ENCODE measurements around the gene FOXF1.

Gene FOXF1

DNA sequence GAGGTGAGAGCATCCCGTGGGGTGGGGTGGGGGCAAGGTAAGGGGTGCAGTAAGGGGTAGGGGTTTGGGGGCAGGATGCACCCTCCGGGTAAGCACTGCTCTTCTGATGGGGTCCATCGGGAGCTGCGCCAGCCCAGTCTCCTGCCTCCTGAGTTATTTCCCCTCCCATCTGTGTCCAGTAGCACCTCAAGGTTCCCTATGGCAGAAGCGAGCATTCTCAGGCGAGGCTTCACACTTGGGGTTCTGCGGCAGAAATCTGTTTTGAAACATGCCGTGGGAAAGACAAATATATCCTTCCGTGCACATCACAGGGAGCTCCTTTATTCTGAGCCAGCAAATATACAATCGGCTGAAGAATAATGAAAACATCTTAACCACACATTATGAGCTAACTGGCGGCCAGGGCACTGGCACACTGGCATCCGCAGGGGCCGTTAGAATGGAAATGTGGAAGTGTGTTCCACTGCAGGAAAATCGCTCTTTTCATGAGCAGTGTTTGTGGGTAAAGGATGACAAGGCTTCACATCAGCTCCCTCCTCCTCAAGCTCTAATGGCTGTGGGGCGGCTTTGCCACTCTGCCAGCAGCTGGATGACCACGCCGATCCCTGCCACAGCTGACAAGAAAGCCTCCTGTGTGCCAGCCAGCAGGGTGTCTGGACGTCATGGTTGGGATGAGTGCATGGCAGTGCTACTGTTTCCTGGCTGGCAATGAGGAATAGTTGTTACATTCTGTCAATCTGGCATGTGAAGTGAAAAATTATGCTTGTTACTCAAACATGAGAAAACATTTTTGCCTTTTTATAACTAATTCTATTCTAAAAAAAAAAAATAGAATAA, 24.7 kb downstream of the FOXF1 start:
- DNase-seq, result no peak

DNA sequence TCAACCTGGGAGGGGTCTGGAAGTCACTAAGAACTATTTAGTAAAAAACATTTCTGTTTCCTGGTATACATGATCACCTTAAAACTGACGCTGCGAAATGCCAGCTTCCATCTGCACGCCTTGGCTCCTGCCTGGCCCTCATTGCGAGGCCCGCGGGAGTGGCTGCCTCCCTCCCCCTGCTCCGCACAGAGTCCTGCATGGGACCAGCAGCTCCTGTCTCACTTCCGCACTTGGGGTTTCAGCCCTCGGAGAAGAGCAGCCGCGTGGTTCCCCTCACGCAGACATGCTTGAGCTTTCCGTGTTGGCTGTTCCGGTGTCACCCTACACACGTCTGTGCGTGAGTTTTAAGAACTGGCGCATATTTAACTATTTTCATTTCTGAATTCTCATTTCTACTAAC, 26.3 kb downstream of the FOXF1 start:
- no peak for DNase-seq

DNA sequence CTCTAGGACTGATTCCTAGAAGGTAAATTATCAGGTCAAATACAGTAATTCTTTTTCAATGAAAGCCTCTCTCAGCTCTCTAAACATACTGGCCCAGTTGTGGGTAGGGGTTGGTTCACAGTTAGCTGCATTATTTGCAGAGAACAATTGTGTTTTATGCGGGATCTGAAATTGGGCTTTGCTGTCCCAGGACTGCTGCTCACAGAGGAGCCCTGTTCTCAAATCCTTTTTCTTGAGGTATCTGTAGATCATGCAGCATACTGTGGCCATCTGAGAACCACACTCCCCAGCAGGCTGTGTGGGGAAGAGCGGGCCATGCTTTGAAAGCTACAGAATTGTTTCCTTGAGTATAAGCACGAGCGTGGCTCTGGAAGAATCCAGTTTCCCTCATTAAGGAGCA, 27.2 kb downstream of the FOXF1 start:
- DNase-seq, result no peak

DNA sequence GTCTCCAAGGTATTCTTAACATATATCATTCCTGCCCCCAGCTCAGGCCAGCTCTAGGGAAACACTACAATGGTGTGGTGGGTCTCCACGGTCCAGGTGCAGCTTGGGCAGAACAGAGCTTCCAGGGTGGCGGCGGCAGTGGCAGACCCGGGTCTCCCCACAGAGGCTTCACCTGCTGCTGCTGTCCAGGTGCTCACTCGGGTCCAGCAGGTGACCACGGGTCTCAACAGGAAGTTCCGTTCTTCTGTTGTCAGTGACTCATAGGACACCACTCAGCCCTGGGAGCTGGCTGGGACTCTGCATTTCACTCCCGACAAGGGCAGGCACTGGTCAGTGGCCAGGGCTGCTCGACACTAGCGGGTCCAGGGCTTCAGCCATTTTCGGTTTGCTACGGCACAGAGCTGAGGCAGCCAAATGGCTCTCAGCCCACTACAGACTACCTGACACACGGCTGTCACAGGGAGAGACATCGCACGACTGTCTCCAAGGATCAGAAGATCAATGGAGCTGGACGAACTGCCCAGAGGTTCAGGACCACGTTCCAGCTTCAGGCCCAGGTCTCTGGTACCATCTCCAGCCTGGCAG, 28.0 kb downstream of the FOXF1 start:
- DNase-seq, result no peak

DNA sequence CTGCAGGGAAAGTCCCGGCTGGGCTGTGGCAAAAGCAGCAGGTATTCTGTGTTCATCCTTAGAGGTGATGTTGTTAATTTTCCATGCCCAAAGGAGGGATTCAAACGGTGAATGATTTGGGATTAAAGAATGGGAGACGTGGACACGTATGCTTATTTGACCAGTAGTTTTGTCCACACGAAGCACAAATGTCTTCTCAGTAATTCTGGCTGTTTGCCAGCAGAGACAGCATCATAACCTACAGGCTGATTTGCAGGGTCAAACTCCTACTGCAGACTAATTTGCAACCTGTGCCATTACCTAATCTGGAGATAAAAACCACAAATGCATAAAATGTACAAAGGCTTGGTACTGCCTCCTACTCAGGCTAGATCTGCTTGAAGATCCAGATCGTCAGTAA, 30.6 kb downstream of the FOXF1 start:
- DNase-seq, result no peak

DNA sequence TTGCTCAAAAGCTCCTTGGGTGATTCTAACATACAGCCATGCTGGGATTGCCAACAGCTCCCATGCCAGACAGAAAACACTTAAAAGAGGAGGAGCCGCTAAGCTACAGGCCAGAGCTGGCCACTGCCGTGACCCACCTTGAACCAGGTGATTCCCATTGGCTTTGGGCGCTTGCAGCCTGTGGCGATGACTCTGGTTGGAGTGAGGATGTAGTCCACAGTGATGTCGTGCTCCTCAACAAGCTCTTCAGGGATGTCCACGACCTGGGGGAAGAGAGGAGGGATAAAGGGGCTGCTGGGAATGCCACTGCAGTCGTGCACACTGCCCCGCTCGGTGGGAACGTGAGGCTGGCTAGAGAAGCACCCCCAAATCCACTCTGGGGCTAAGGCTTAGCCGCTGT, 31.2 kb downstream of the FOXF1 start:
- DNase-seq, result no peak

DNA sequence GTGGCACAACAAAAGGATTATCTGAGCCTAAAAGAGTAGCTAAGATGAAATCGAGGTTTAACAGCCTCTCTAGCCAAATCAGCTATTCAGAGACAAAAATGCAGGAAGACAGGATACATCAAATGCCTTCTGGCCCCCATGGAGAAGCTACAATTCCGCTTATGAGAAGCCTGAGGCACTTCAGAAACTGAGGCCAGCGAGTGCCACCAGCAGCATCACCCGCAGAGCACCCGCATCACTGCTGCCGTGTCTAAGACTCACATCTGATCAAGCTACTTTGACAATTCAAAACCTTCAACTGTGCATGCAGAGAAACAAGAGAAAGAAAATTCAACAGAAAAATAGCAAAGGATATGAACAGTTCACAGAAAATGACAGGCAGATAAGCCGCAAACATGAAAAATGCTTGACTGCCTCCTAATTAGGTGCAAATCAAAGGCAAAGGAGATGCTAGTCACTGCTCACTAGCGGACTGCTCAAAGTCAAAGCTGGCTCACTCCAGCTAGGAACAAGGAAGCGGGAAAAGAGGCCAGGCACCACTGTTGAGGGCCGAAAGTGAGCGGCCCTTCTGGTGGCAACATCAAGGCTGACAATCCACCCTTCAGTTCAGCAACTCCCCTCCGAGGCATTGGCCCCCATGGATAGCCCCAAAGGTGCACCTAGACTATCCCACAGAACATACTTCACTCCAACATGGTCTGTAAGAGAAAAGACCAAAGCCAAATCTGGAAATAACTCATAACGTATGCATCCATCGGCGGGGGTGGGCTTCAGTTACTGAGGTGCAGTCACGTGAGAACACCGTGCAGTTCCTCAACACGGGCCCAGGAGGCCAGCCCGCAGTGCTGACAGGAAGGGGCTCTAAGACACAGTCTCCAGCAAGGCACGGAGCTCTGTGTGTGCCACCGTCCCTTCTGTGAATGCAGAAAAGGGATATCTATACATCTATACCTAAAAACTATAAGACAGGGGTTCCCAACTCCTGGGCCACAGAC, 32.7 kb downstream of the FOXF1 start:
- no peak for DNase-seq

DNA sequence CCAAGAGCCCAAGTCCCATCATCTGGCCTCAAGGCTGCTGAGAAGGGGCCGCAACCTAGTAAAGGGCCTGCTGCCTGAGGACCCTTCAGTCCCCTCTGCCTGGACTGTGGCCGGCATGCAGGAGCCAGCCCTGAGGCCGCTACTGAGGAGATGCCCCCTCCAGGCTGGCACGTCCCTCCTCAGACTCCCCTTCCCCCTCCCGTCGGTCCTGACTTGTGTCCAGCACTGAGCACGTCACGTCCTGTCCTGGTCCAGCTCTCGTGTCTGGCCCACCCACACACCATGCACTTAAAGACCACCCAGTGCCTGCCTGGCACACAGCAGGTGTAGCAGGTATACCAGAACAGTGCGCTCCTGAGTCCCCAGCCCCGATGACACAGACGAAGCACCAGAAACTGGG, 35.2 kb downstream of the FOXF1 start:
- DNase-seq, result no peak

DNA sequence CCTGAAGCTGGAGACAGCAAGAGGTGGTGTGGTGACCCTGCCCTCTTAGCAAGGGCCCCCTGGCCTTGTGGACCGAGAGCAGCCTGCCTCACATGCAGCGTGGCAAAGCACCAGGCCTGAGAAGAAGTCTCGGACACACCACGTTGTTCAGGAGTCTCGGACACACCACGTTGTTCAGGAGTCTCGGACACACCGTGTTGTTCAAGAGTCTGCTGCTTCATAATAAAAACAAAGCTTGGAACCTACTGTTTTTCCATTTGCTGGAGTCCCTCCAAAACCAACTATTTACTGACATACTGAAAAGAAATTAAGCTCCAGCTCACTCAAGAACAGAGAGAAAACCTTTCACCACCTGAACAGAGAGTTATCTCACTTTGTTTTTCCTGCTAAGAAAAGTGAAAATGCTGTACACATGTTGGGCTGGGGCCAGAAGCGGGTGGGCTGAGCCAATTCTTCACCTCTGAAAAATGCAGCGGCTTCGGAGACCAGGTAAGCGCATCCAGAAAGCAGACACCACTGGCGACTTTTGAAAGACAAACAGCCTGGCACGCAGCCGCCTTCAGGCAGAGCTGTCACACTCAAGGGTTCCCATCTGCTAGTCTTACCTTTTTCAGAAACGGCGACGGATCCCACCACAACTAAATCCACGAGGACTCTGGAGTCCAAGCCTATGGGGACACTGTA, 35.8 kb downstream of the FOXF1 start:
- DNase-seq, result no peak

DNA sequence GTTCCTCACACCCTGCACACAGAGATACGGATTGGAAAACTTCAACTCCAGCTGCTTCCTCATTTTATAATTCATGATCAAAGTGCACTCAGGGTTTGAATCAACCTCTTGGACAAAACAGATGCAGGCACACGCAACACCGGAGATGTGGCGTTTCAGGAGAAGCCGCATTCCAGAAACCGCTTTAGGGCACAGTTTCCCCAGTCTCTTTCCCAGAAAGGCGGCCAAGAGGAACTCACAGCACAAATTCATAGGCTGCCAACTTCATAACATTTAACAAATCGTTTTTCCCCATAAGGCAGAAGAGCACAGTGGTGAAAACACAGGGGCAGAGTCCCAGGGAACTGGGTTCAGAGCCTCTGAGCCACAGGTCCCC, 36.3 kb downstream of the FOXF1 start:
- no peak for DNase-seq

DNA sequence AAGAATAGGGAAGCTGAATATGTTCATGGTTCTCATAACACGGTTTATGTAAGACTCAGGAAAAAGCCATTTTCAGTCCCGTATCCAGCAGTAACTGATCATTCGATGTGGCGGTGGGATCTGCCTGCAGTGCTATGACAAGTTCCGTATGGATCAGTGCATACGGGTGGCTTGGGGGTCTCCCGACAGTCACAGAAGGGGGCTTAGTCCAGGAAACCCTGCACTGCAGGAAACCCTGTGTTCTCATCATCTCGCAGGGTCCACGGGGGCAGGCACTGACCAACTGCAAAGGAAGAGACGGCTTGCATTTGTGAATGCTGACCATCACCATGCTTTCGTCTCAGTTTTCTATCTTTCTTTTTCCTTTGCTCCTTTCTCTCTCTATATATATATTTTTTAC, 37.0 kb downstream of the FOXF1 start:
- DNase-seq, result no peak

DNA sequence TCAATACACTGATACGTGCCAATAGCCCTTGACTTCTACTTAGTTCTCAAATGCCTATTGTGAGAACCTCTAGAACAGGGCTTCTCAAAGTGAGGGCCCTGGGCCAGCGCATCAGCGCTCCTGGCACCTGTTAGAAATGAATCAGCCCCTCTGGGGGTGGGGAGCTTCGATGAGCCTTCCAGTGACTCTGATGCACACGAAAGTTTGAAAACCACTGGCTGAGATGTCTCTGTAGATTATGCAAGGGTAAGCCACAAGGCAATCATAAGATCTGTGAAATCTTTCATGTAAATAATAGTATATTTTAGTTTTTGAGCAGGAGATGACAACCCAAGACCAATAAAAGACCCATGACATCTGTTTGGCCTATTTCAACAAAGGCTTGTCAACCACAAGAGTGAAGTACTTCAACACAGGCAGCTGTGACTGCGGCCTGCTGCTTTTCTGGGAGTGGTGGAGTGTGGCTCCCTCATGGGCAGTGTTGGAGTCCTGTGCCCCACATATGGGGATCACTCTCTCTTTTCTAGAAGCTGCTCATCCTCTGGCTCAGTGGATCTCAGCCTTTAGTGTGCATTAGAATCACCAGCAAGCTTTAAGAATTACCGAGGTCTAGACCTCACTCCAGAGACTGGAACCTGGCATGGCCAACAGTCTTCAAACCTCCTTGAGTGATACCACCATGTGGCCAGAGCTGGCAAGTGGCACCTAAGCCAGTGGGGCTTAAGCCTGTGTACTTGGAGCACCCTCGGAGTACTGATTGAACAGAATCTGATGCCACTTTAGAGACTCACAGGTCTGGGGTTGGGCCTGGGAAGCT, 39.0 kb downstream of the FOXF1 start:
- DNase-seq, result no peak

DNA sequence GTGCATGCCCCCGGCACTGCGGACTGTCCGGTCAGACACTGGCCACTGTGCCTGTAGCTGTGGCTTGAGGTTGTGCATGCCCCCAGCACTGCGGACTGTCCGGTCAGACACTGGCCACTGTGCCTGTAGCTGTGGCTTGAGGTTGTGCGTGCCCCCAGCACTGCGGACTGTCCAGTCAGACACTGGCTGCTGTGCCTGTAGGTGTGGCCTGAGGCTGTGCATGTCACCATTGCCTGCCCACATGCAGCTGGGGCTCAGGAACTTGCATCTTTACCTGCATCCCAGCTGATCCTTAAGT, 39.5 kb downstream of the FOXF1 start:
- DNase-seq, result no peak

DNA sequence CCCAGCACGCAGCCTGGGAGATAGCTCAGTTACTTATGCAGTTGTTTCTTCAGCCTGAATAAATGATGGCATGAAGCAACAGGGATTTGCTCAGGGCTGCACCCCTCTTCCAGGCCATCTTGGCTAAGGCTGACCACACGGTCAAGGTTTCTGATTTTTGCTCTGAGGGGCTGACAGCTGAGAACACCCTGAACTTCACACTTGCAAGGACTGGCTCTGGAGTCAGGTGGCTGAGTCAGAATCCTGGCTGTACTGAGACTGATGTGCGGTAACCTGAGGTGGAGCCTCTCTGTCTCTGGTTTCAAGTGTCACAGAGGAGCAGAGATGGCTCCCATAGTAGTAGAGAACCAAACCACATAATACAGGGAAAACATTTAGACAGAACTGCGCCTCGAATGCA, 40.0 kb downstream of the FOXF1 start:
- no peak for DNase-seq

DNA sequence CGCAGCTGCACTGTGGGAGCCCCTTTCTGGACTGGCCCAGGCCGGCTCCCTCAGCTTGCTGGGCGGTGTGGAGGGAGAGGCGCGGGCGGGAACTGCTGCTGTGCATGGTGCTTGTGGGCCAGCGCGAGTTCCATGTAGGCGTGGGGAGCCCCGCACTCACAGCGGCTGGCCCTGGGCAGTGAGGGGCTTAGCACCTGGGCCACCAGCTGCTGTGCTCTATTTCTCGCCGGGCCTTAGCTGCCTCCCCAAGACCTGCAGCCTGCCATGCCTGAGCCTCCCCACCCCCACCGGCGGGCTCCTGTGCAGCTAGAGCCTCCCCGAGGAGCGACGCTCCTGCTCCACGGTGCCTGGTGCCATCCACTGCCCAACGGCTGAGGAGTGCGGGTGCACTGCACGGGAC, 43.0 kb downstream of the FOXF1 start:
- DNase-seq, result no peak

DNA sequence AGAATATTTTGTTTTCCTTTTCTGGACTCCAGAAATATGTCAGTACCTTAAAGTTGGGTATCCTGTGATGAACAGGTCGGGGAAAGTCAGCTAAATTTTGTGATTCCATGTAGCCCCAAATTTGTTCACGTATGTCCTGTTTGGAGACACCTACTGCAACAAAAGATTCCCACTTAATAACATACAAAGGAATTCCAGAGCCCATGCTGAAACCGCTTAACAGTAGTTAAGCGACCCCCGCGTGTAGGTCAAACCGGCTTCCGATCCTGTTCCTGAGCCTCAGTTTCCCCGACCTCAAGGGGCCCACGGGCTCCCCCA, 44.2 kb downstream of the FOXF1 start:
- DNase-seq, result no peak

DNA sequence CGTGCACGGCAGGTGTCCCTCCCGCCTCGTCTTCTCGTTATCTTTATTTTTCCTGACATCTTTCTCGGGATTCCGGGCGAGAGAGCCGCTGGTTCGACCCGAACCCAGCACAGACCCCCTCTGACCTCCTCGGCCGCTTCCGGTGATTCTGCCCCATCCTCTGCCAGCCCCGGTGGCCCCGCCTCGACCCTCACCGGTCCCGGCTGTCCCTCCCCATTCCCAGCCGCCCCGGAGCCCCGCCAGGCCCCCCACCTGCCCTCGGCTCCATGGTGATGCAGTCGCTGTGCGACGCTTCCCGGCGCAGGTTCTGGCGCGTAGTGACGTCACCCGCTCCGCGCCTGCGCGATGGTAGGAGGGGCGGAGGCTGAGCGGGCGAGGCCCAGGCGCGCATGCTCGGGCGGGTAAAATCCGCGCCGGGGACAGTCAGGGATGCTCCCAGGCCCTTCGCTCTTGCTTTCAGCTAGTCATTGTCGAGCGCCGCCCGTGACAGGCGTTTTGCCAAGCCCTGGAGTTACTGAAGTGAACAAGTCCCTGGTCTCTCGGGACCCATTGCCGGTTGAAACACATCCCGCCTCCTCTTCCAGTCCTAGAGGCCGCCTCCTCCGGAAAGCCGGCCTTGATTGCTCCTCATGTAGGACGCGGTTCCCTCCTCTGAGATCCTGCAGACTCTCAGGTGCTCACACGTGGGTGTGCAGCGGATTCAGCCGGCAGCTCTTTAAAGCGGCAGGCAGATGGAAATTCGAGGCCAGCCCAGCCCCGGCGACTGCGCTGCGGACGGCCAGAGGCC, 44.8 kb downstream of the FOXF1 start, which contains the start of gene MTHFSD:
Gene MTHFSD (minus strand): TSS at position 319 of the 787 bp plus-strand sequence. CDS start 51 bp downstream, at position 268.
- DNase-seq, result peak; percentile 84

DNA sequence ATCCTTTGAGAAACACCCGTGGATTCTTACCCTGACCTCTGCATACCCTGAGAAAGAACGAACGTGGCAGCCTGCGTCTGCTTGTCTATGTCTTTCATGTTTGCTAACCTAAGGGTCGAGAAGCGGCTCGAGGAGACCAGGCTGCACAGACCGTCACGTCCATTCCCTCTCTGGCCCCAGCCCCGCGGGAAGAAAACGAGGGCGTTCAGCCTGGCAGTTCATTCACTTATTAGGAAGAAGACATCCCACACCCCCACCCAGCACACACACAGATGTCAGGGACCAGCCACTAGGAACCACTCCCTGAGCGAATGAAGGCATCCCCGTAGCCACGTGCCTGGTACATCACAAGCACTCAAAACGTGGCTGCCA, 45.4 kb downstream of the FOXF1 start:
- no peak for DNase-seq

DNA sequence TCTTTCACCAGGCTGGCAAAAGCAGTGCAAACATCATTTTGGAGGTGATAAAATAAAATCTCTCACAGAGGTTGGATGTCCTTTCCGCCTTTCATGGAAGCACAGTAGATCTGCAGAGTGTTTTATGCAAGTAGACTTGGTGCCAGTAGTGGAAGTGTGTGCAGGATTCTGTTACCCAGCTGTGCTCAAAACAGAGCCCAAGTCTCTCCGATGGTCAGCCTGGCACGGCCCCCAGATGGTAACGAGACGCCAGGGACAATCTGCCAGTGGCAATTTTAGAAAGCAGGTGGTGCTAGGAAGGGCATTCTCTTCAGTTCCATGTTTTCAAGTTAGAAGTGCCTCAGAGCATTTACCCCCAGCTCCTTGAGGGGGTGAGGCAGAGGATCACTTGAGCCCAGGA, 46.2 kb downstream of the FOXF1 start:
- no peak for DNase-seq

DNA sequence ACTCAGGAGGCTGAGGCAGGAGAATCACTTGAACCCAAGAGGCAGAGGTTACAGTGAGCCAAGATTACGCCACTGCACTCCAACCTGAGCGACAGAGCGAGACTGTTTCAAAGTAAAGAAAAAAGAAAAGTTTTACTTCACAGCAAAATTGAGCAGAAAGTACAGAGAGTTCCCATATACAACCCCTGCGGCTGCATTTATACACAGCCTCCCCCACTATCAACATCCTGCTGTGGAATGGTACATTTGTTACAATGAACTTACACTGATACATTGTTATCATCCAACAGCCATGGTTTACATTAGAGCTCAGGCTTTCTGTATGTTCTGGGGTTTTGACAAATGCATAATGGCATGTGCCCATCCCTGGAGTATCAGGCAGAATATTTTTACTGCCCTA, 47.3 kb downstream of the FOXF1 start:
- no peak for DNase-seq
